CD4-positive, alpha-beta T cell treated with Interleukin-6 for 4 hours (primary cell): ENCODE results near the gene LARGE2.

ENCODE experiments used
- DNase-seq: peaks from one replicate; pipeline ENCODE4 v3.0.0-alpha.2; 2020; ENCODE audit warnings: mixed read lengths

LARGE2 gene

DNA sequence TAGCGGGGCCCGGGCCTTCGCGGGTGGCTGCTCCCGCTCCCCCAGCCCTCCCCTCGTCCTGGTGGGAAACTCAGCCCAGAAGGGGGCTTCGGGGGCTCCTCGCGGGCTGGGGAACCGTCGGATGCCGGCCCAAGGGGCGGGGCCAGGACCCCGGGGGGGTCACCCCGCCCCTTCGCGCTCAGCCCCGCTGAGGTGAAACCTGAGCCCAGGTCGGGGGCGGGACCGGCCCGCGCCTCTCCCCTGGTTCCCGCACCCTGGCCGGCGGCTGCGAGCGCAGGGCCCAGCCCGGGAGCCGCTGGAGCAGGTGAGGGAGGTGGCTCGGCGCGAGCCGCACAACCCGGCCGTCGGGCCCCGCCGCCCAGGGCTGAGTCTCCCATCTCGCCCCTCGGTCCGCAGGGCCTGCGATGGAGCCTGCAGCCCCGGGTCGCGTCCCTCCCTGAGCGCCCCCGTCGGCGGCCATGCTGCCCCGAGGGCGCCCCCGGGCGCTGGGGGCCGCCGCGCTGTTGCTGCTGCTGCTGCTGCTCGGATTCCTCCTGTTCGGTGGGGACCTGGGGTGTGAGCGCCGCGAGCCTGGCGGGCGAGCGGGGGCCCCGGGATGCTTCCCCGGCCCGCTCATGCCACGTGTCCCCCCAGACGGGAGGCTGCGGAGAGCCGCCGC lies at the start of gene LARGE2:
LARGE2 (plus strand) TSS at position 232 of the 658 bp plus-strand sequence; CDS start at position 459, 227 bp downstream.
- peak; percentile 50 for DNase-seq

DNA sequence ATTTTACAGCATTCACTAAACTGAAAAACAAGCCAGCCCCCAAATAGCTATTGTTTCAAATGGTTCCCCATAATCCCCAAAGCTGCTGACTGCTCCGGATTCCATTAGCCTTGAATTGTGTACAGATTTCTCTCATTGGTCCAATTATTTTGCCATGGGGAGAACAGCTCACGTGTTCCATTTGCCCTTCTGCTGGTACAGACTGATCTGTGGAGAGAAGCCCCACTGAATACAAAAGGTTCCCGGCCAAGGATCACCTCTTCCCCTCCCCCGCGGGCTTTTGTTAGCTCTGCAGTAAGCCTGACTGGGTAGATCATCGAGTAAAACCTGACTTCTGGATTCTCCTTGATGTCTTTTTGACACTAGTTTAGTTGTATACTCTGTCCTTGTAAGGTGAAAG lies 46.1 kb upstream of the LARGE2 start:
- no peak for DNase-seq

DNA sequence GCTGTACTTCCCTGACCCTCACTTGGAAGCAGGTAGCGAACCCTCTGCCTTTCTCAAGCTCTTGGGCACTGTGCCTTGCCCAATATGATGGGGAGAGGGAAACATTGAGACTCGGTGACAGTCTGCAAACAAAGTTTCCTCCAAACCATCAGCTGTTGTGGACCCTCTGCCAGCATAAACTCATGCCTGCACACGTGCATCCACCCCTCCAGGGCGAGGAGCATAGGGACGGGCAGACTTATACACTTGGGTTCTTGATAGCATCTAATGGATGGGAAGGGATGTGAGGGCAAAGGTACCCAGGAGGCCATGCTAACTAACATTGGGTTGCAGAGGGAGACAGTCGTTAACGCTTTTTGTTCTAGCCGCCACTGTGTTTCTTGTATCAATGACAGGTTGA lies 45.2 kb upstream of the LARGE2 start:
- no peak for DNase-seq

DNA sequence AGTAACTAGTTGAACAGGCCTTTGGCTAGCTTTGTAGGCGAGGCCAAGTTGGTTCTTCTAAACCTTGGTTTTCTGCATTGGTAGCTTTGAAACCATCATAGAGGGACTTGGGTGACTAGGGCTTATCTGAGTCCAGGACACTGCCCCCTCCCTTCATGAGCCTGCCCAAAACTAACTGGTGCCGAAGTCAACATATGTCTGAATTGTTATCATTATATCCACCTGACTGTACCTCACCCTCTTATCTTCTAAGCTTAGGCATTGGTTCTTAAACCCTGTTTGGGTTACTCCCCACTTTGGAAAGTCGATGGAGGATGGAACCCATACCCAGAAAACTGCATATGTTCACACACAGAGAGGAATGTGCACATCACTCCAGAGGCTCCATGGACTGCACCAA lies 44.6 kb upstream of the LARGE2 start:
- DNase-seq = no peak

- no peak for DNase-seq
Measured at GRCh38 chr11:45879803-45880686, 42.4 kb upstream of the LARGE2 start.

GRCh38 chr11:45880772-45881570 lies 41.5 kb upstream of the LARGE2 start:
- DNase-seq = no peak

DNA sequence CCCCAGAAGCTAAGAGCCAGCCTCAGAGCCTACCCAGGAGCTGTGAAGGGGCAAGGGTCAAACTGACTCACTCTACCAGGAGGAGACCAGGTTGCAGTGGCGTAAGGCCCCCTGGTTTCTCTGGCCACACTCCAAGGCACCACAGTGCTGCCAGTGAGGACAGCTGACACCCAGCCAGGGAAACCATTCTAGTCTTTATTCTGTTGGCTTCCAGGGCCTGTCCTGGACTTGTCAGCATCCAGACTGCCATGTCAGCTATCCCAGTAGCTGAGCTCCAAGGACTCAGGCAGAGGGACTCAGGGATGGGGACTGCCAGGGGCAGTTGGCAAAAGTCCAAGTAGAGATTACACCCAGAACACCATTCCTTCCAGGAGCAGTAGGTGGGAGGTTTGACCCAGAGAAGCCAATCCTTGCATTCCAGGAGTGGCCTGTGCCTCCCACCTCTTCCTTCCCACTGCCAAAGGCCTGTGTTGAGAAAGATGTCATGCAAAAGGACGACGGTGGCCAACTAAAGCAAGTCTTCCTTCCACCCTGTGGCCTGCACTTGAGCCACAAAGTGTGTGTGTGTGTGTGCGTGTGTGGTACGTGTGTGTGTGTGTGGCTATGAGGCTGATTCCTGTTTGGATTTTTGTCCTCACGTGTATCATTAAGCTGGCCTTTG lies 40.6 kb upstream of the LARGE2 start:
- no peak for DNase-seq

- no peak for DNase-seq
Measured at GRCh38 chr11:45884596-45885185, 37.8 kb upstream of the LARGE2 start.

GRCh38 chr11:45885274-45885920 lies 37.1 kb upstream of the LARGE2 start, which contains the start of gene MAPK8IP1:
TSS of gene MAPK8IP1 (plus strand) at chr11:45885651. CDS start at chr11:45885821, 170 bp downstream.
- DNase-seq = peak; percentile 64

GRCh38 chr11:45885921-45886721 lies 36.3 kb upstream of the LARGE2 start:
- DNase-seq = no peak

GRCh38 chr11:45886816-45887520 lies 35.5 kb upstream of the LARGE2 start:
- no peak for DNase-seq

DNA sequence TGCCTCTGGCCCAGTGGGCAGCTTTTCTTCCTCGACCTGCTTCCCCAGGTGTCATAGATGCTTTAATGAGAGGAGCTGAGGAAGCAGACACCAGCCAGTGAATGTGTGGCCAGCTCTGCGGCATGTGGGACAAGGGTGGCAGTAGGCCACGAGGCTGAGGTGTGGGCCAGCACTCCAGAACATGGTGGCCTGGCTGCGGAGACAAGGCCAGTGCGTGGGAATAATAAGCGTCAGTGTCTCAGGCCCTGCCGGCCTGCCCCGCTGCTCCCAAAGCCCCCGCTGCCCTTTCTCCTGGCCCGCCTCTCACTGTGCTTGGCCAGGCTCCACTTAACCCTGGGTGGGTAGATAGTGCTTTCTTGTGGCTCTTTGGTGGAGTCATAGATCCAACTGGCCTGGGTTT lies 34.9 kb upstream of the LARGE2 start:
- DNase-seq = no peak

- DNase-seq = no peak
Measured at GRCh38 chr11:45889555-45889954, 32.9 kb upstream of the LARGE2 start.

DNA sequence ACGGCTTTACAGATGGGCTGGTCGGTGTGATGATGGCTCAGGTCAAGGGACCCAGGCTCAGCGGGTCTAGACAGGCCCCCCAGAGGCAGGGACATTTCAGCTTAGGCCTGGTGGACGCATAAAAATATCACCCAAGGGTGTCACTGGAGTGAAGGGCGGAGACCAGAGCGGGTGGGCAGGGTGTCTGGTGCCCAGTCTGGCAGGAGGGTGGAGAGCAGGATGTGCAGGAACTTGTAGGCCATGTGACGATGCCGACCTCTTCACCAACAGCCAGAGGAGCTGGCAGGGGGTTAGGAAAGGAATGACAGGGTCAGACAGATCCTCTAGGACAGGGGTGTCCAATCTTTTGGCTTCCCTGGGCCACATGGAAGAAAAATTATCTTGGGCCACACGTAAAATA lies 32.5 kb upstream of the LARGE2 start:
- DNase-seq = no peak

DNA sequence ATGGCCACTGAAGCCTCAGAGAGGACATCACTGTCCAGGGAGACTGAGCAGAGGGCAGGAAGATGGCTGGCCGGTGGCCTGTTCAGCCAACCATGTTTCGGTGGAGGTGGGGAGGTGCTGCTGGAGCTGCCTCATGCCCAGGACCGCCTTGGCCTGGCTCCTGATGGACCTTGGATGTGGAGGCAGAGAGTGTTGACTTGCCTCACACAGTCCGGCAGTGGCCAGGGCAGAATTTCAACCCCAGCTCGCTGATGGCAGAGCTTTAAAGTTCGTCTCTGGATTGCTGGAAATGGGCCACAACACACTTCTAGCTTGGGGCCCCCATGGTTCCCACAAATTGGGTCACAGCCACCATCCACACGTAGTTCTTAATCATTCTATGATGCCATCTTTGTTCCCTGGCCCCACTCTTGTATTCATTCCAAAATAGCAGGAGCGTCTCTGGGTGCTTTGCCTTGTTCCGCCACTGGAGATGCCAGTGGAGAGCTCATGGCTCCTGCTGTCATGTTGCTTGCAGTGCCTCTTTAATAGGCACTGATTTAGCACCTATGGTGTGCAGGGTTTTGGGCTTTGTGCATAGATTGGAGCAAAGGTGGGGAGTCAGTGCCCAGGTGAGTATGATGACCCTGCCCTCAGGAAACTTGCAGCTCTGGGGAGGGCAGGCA lies 31.4 kb upstream of the LARGE2 start:
- no peak for DNase-seq

DNA sequence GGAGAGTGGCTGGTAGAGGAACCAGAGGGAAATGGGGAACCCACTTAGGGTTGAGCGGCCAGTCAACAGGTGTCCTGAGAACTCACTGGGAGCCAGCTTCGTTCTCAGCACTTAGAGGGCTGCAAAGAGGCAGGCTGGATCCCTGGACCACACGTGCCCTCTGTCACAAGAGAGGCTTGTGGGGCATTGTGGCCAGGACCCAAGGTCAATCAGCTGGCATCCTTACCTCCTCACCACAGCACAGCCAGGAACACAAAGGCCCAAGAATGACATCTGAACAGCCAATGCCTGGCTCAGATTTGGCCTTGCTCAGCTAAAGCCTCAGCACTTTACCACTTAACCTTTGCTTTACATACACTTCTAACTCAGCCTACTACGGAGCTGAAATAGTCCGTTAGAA lies 29.6 kb upstream of the LARGE2 start:
- no peak for DNase-seq

DNA sequence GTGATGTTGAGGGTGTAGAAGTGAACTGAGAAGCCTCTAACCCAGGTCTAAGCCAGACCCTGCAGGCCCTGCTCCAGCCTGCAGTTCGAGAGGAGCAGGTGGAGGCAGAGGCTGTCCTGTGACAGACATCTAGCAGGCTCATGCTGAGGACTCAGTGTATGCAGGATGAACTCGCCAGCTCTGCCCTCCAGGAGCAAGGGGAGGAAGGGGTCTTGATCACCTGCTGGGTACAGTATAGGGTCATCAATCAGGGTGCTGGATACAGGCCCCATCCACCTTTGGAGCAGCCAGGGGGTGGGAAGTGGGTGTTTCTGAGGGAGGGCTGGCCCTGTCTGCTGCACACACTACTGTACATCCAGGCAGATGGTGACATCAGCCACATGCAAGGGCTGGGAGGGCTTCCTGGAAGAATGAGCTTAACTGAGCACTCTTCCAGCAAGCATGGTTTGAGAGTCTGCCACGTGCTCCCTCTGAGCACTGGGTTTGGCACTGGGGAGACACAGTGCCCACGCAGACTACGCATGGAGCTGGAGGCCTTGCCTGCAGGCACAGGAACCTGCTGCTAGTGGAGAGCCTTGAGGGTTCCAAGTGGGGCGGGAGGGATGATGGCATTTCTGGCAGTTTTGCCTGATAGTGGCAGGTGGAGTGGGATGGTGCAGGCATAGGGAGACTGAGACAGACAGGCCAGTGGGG lies 27.8 kb upstream of the LARGE2 start:
- no peak for DNase-seq

GRCh38 chr11:45895553-45896259 lies 26.8 kb upstream of the LARGE2 start:
- no peak for DNase-seq
